ENCODE data around the gene RAB27A.

Gene RAB27A

GRCh38 chr15:55222588-55222987, 67.0 kb downstream of the RAB27A start:
- CTCF ChIA-PET: no interaction called here
- DNase-seq (ENCODE audit: low spot score): no peak
- POLR2A ChIA-PET (ENCODE audit: low non-redundant PET): no interaction called here
- H3K27ac ChIP-seq: no peak overlapping the region
- TF ChIP-seq CTCF (conservative IDR thresholded peaks at IDR 0.05; ENCODE audit: low read depth): no peak

DNA sequence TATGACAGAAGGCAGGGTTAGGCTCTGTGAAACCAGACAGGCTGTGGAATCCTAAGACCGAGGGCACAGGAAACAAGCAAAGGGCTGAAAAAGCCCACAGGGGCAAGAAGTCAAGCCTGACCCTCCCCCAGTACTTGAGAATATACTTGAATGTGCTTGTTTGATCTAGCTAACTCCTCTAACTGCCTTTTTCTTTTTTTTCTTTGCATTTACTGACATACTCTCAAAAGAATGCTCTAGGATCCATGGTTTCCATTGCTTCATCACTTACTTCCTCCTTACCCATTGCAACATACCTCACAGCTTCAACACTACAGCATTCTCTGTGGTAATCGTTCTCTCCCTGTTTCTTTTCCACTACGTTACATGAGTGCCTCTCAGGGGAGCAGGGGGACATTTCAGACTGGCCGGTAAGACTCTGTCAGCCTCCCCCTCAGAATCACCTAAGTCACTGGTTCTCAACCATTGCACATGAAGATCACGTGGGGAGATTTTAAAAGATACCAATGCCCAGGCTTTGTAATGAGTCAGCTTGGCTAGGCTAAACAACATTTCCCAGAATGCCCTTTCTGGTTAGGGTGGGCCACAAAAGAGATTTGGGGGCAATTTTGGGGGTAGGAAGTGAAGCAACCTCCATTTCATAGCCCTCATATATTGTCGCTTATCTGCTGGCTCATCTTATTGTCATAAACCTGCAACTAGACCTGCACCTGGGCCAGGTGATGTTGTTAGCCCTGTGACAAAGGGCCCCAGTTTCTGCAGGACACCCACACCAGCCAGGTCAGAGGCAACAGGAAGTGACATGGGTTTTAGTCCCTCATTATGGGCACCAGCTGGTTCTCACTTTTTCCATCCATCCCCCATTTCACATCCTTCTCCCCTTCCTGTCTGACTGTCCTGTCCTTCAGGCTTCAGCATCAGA, 68.3 kb downstream of the RAB27A start:
- TF ChIP-seq CTCF (conservative IDR thresholded peaks at IDR 0.05; ENCODE audit: low read depth): no peak
- peak; percentile 78 for DNase-seq (ENCODE audit: low spot score)
- POLR2A ChIA-PET (ENCODE audit: low non-redundant PET): no interaction called here
- CTCF ChIA-PET: interaction anchor here (0.6 kb wide), 1 partner anchor 1414 kb away, joined by 3 read pairs; no protein-coding TSS in a partner anchor
- peak overlapping the region; percentile 80 for H3K27ac ChIP-seq

DNA sequence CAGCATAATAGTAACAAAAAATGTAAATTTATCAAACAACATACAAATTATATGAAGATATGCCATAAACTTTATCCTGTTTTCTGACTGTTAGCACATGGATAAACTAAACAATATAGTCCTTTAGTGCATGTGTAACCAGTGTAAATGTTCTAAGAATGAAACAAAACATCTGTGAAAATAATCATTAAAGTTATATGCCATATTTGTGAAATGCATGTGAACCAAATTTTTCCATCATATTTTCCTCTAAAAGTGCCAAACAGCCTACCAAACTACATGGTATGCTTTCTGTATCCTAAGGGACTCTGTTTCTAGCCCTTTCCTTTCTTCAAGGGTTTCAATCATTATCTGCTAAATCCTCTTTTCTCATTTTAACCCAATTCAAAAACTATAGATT, 69.0 kb downstream of the RAB27A start:
- DNase-seq (ENCODE audit: low spot score): no peak
- POLR2A ChIA-PET (ENCODE audit: low non-redundant PET): no interaction called here
- CTCF ChIA-PET: interaction anchor here (0.6 kb wide), 1 partner anchor 1413 kb away, joined by 3 read pairs; no protein-coding TSS in a partner anchor
- TF ChIP-seq CTCF (conservative IDR thresholded peaks at IDR 0.05; ENCODE audit: low read depth): no peak
- peak overlapping the region; percentile 80 for H3K27ac ChIP-seq

GRCh38 chr15:55218056-55218455, 71.6 kb downstream of the RAB27A start:
- no peak for DNase-seq (ENCODE audit: low spot score)
- no peak for TF ChIP-seq CTCF (conservative IDR thresholded peaks at IDR 0.05; ENCODE audit: low read depth)
- POLR2A ChIA-PET (ENCODE audit: low non-redundant PET): interaction anchor here (0.7 kb wide), 1 partner anchor 22 kb away, joined by 3 read pairs; the partner anchor contains the start of gene RSL24D1
- CTCF ChIA-PET: interaction anchor here (0.8 to 2.0 kb wide), 2 partner anchors 69 to 73 kb away, joined by 3 to 7 read pairs; no protein-coding TSS in a partner anchor
- H3K27ac ChIP-seq: no peak overlapping the region

DNA sequence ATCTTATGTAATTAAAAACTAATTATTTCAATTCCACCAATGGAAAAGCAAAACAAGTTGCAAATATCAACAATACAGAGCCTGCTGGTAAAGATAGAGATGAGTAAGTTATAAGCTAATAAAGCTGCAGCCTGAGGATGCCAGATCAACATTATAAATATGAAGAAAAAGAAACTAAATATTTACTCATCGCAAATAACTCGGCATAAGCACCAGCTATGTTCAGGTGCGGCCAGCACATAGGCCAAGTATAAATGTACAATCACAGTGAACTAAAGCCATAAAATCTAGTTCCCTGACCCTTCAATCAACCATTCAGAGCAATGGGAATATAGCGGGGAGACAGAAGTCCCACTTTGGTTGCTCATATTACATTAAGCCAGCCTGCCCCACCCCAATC, 85.1 kb downstream of the RAB27A start:
- no peak for TF ChIP-seq CTCF (conservative IDR thresholded peaks at IDR 0.05; ENCODE audit: low read depth)
- no peak for DNase-seq (ENCODE audit: low spot score)
- POLR2A ChIA-PET (ENCODE audit: low non-redundant PET): no interaction called here
- H3K27ac ChIP-seq: no peak overlapping the region
- CTCF ChIA-PET: no interaction called here

GRCh38 chr15:55202206-55202605, 87.4 kb downstream of the RAB27A start:
- H3K27ac ChIP-seq: no peak overlapping the region
- no peak for DNase-seq (ENCODE audit: low spot score)
- CTCF ChIA-PET: no interaction called here
- POLR2A ChIA-PET (ENCODE audit: low non-redundant PET): no interaction called here
- no peak for TF ChIP-seq CTCF (conservative IDR thresholded peaks at IDR 0.05; ENCODE audit: low read depth)

All from RWPE1 (cell line).